Ovary (tissue), 9 donors: ENCODE data around the gene MLXIPL. TPM values are rescaled to one million over a fixed set of nuclear protein-coding genes. Genes with fewer than 3 reads are reported as not detected.

Experiments used
- DNase-seq, 5 donors: peaks; one replicate each; pipeline ENCODE4 v3.0.0-alpha.2; 2019 to 2020
- H3K27ac ChIP-seq, 2 donors: fragments of 200-600 bp; one replicate each; pipeline versions ENCODE4 v1.5.1 to v1.8.0; 2019 to 2022
- H3K27me3 ChIP-seq: fragments of 200-600 bp; one replicate; pipeline ENCODE4 v1.8.0; 2022
- H3K36me3 ChIP-seq: fragments of 200-600 bp; sonication (generic); one replicate; pipeline ENCODE4 v1.5.1; 2019
- H3K4me1 ChIP-seq: one replicate; pipeline ENCODE4 v1.8.1; 2013; ENCODE audit warnings: mild to moderate bottlenecking, moderate library complexity; ENCODE audit not compliant: insufficient read depth
- H3K4me3 ChIP-seq: fragments of 200-600 bp; sonication (generic); one replicate; pipeline ENCODE4 v1.5.1; 2017
- H3K9me3 ChIP-seq, 2 donors: fragments of 200-600 bp in 1 of 2; sonication (generic) in 1 of 2; one replicate each; pipeline versions ENCODE4 v1.5.1 to v1.8.1; 2013 to 2019; ENCODE audit warnings: mild to moderate bottlenecking in 1 of 2, moderate library complexity in 1 of 2
- EP300 ChIP-seq: sonication (generic); formaldehyde crosslinking; IDR thresholded peaks from one replicate; pipeline ENCODE4 v1.6.1; 2017; ENCODE audit warnings: antibody characterized with exemption
- POLR2A ChIP-seq: fragments of 450-650 bp; IDR thresholded peaks from one replicate; pipeline ENCODE4 v1.6.1; 2017; ENCODE audit warnings: antibody characterized with exemption, mild to moderate bottlenecking, moderate library complexity
- WGBS, 3 donors: extraction: QIAGEN DNeasy Blood & Tissue Kit in 1 of 3; methylation state at CpG; one replicate each; pipeline versions ENCODE4 v1.1.5 to v1.1.7; 2013 to 2017; 5-methylcytosine and 5-hydroxymethylcytosine counted together
- intact Hi-C, 4 donors: fragments of 100-400 bp; cut with DNase I; formaldehyde crosslinking; loops; one replicate each; pipeline versions ENCODE4 v1.11.0 to v1.15.1; 2022 to 2023
- polyA plus RNA-seq, 2 donors: library from polyadenylated mRNA; stranded (reverse); fragments of 200-250 nt in 1 of 2; fragments of 350-450 nt in 1 of 2; fragmentation: Illumina TruSeq in 1 of 2; extraction: RNeasy Lipid Tissue Mini Kit (QIAGEN cat#74804) in 1 of 2; gene quantifications; one replicate each; pipeline ENCODE4 v1.2.3, GENCODE V29; 2013 to 2014
- total RNA-seq, 7 donors: library from RNA; depleted of rRNA in 2 of 7; stranded (reverse); fragments of >200 nt in 2 of 7; fragmentation: NEBNext Ultra II Directional in 3 of 7; extraction: Animal tissue kit (Norgen Biotek cat#: 25700) in 3 of 7; gene quantifications; one replicate each; pipeline versions ENCODE4 v1.1.0 to v1.2.4, GENCODE V29; 2016 to 2023
- TF ChIP-seq, protein P1 (sequence below), 3 donors: fragments of 450-650 bp in 2 of 3; fragments of 200-600 bp in 1 of 3; IDR thresholded peaks; one replicate each; pipeline versions ENCODE4 v1.5.1 to v1.8.0; 2016 to 2022; ENCODE audit warnings: antibody characterized with exemption in 3 of 3, mild to moderate bottlenecking in 1 of 3
- donor health status: DM: no; HTN: no; CAD: no; lungs with moderate emphysema.
- donor health status: DM: no; HTN: no; CAD: no.
- donor health status: Bipolar disorder and iron deficiency.
- donor health status: DM: yes; HTN: yes; CAD: no.
- donor health status: DM: no; HTN: no; CAD: no.
- donor health status: DM: yes; HTN: yes; CAD: no.

Gene MLXIPL
- total and polyA plus RNA-seq, 9 donors = 0.27 to 49.6 (median 4.5) TPM

DNA sequence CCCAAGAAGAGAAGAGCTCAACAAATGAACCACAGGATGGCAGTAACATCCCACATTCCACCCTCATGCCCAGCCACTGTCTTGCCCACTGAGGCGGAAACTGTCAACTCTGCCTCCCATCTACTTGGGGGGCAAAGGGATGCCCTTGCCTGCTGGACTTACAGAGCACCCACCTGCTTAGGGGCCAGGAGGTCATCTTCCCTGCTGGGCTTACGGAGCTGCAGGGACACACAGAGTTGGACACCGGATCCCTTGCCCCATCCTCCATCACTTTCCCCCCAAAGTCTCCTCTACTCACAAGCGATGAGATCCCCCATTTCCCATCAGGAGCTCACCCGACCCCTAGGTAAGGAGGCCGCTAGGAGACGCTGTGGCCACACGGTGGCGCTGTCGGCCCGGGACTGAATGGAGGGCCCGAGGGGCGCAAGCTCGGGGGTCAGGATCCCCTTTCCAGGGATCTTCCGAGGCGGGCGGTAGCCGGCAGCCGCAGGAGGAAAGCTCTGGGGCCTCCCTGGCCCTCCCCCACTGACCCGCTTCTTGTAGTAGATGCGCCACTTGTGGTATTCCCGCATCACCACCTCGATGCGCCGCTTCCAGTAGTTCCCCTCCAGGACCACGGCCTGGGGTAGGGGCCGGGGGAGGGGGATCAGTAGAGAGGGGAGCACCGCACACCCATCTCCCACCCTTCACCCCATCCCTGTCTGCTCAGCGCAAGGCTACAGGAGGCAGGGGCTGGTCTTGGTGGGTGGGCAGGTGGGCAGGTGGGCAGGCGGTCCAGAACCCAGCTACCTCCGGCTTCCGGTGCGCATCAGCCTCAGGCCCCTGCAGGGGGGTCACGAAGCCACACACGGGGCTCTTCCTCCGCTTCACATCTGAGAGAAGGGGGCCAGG lies 17.3 kb downstream of the MLXIPL start:
- Histone ChIP-seq H3K36me3 (no peaks in the 10 kb centered on the region), H3K4me1 (no peaks in the 10 kb centered on the region), H3K27me3 (no peaks in the 10 kb centered on the region), H3K27ac (no peak overlapping the region), H3K4me3 (no peak overlapping the region), H3K9me3 (no peaks in the 10 kb centered on the region)
- DNase-seq = peak; percentile 48 to 77 (median 70)
- TF ChIP-seq EP300 = no peak
- TF ChIP-seq POLR2A = no peak
- TF ChIP-seq, protein P1, sequence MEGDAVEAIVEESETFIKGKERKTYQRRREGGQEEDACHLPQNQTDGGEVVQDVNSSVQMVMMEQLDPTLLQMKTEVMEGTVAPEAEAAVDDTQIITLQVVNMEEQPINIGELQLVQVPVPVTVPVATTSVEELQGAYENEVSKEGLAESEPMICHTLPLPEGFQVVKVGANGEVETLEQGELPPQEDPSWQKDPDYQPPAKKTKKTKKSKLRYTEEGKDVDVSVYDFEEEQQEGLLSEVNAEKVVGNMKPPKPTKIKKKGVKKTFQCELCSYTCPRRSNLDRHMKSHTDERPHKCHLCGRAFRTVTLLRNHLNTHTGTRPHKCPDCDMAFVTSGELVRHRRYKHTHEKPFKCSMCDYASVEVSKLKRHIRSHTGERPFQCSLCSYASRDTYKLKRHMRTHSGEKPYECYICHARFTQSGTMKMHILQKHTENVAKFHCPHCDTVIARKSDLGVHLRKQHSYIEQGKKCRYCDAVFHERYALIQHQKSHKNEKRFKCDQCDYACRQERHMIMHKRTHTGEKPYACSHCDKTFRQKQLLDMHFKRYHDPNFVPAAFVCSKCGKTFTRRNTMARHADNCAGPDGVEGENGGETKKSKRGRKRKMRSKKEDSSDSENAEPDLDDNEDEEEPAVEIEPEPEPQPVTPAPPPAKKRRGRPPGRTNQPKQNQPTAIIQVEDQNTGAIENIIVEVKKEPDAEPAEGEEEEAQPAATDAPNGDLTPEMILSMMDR (IDR thresholded peaks at IDR 0.05) = peak; percentile 69 to 84 (median 82)
- intact Hi-C loops = loop anchor here in 3 of 4 donors (1.0 to 10.0 kb wide), 5 partner anchors 58 to 250 kb away; partner anchors contain the start of gene VPS37D (in 2 of the 3)
- WGBS, 3 donors = 7 to 9% (median 8%) methylated on average over 27 to 36 of the region's 36 CpGs

GRCh38 chr7:73605601-73606220 lies 18.6 kb downstream of the MLXIPL start:
- no peak for DNase-seq
- H3K27ac ChIP-seq = no peak overlapping the region
- H3K27me3 ChIP-seq = no peaks in the 10 kb centered on the region
- TF ChIP-seq, protein P1 (IDR thresholded peaks at IDR 0.05) = no peak
- TF ChIP-seq EP300 (no peak), POLR2A (no peak)
- intact Hi-C loops = loop anchor here in 3 of 4 donors (5.0 to 10.0 kb wide), 4 partner anchors 59 to 252 kb away; partner anchors contain the start of gene VPS37D (in 2 of the 3)
- WGBS, 3 donors = 54 to 62% (median 57%) methylated on average over 23 of the region's 23 CpGs
- no peaks in the 10 kb centered on the region for H3K4me1 ChIP-seq
- H3K9me3 ChIP-seq = no peaks in the 10 kb centered on the region
- H3K36me3 ChIP-seq = no peaks in the 10 kb centered on the region
- H3K4me3 ChIP-seq = no peak overlapping the region

DNA sequence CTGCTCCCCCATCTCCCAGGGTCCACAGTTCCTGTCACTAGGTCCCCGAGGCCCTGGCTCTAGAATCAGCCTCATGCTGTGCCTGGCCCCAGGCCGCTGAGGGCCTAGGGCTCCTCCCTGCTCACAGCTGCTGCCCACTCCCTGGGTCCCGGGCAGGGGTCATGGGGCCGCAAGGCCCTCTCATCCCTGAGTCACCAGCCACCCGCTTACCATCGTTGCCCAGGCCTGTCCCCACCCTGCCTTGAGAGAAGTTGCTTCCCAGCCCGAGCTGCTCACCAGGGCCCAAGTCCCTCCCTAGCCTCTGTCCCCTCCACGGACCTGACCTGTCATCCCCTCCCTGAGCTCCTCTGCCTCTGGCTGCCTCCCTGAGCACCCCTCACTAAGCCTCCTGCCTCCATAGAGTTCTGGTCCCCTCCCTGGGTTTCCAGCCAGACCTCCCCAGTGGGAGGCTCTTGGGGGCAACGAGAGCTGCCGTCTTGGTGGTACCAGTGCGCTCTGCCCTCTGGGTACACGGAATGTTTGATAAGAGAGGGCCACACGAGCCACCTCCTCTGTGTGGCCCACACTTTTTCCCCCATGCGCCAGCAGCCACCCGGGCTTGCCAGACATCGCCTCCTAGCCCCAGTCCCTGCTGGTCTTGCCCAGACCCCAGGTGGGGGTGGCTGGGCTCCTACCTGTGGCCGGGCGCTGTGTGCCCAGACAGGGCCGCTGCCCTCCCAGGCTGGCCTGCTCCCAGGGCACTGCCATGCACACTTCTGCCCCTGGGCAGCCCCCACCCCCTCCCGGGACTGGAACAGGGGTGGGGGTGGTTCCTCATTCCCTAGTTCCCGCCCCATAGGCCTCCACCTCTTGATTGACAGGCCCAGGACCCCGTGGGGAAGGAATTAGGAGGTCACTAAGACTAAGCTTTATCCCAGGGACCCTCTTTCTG lies 21.3 kb downstream of the MLXIPL start:
- TF ChIP-seq POLR2A = no peak
- TF ChIP-seq, protein P1 (IDR thresholded peaks at IDR 0.05) = no peak
- no peak for TF ChIP-seq EP300
- WGBS, 3 donors = 69 to 76% (median 69%) methylated on average over 21 to 22 of the region's 22 CpGs
- intact Hi-C loops = loop anchor here in 2 of 4 donors (10.0 kb wide), 2 partner anchors 62 to 252 kb away; partner anchors contain the start of gene VPS37D (in 2 of the 2)

DNA sequence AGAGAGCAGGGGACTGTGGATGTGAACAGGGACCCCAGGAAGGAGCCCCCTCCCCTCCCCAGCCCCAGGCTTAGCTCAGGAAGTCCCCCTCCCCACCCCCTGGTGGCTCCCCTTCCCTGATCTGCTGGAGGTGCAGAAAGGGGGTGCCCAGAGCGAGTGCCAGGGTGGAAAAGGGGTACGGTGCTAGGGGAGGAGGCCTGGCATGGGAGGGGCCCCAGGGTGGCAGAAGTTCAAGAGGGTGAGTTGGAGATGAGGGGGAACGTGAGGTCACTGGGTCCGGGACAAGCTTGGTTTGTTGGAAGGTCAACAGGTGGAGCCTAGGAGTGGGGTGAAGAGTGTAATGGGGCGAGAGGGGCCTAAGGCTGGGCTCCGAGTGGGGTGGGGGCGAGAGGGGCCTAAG lies 24.4 kb downstream of the MLXIPL start:
- 65 to 73% (median 73%) methylated on average over 7 of the region's 7 CpGs for WGBS, 3 donors
- H3K27me3 ChIP-seq = no peaks in the 10 kb centered on the region
- H3K36me3 ChIP-seq = no peaks in the 10 kb centered on the region
- no peaks in the 10 kb centered on the region for H3K9me3 ChIP-seq
- no peak overlapping the region for H3K27ac ChIP-seq
- intact Hi-C loops = loop anchor here in 2 of 4 donors (10.0 kb wide), 2 partner anchors 65 to 255 kb away; partner anchors contain the start of gene VPS37D (in 2 of the 2)
- H3K4me3 ChIP-seq = no peak overlapping the region
- no peak for DNase-seq
- no peaks in the 10 kb centered on the region for H3K4me1 ChIP-seq
- TF ChIP-seq, protein P1 (IDR thresholded peaks at IDR 0.05) = no peak
- TF ChIP-seq POLR2A (no peak), EP300 (no peak)

More for the DNA sequence above, 21.3 kb downstream of the MLXIPL start:
- Histone ChIP-seq H3K36me3 (no peaks in the 10 kb centered on the region), H3K4me1 (no peaks in the 10 kb centered on the region), H3K27ac (no peak overlapping the region), H3K4me3 (no peak overlapping the region), H3K27me3 (no peaks in the 10 kb centered on the region), H3K9me3 (no peaks in the 10 kb centered on the region)
- no peak for DNase-seq
